Right ventricle myocardium inferior (tissue), 1 donor: Measurements from ENCODE around the gene CDYL2. TPM values are rescaled to one million over a fixed set of nuclear protein-coding genes. Genes with fewer than 3 reads are reported as not detected.
"Not testable (repeated sequence)": the region's sequence is repeated elsewhere in the genome, so short reads cannot be mapped to it uniquely, and the experiment has no call there.

Experiments used
- ATAC-seq: fragments of 200-7000 bp; cut with Tn5 transposase; one replicate; pipeline ENCODE4 v1.9.1; 2020; ENCODE audit warnings: mild to moderate bottlenecking, moderate library complexity
- DNase-seq: peaks from one replicate; pipeline ENCODE4 v3.0.0; 2021; ENCODE audit errors: missing footprints
- intact Hi-C: fragments of 100-400 bp; cut with DNase I; formaldehyde crosslinking; loops from one replicate; pipeline ENCODE4 v1.11.0; 2022
- total RNA-seq: library from RNA; stranded (reverse); fragmentation: NEBNext Ultra II Directional; extraction: Animal tissue kit (Norgen Biotek cat#: 25700); gene quantifications from one replicate; pipeline ENCODE4 v1.2.1, GENCODE V29; 2021
- donor health status: DM: no; HTN: yes; CAD: no; lungs with severe emphysema.

The CDYL2 gene
- total RNA-seq, 1 donor from 2014 or later = 4.2 TPM

GRCh38 chr16:80815278-80815677 lies 10.9 kb upstream of the CDYL2 start:
- intact Hi-C loops, DNase-seq, ATAC-seq: not testable (repeated sequence)

- no peak for ATAC-seq
- intact Hi-C loops = no loop called here
- no peak for DNase-seq
These were observed 8.2 kb upstream of the CDYL2 start for GRCh38 chr16:80812593-80812992.

GRCh38 chr16:80809366-80809765 lies 5.0 kb upstream of the CDYL2 start:
- ATAC-seq (no peak), DNase-seq (no peak)
- intact Hi-C loops = no loop called here

GRCh38 chr16:80807906-80808305 lies 3.5 kb upstream of the CDYL2 start:
- ATAC-seq (no peak), DNase-seq (no peak)
- intact Hi-C loops = no loop called here

GRCh38 chr16:80806927-80807340 lies 2.5 kb upstream of the CDYL2 start:
- intact Hi-C loops = no loop called here
- DNase-seq (no peak), ATAC-seq (no peak)

- intact Hi-C loops = no loop called here
- ATAC-seq (no peak), DNase-seq (no peak)
These were observed 1.9 kb upstream of the CDYL2 start for GRCh38 chr16:80806289-80806688.

- peak; percentile 79 for DNase-seq
- intact Hi-C loops = no loop called here
These were observed 307 bp downstream of the CDYL2 start for GRCh38 chr16:80804056-80804525.

GRCh38 chr16:80803339-80804055 lies 901 bp downstream of the CDYL2 start:
- DNase-seq = peak; percentile 65
- intact Hi-C loops = no loop called here
- ATAC-seq = no peak

More at GRCh38 chr16:80804056-80804525, 307 bp downstream of the CDYL2 start:
- ATAC-seq = no peak

GRCh38 chr16:80802902-80803301 lies 1.5 kb downstream of the CDYL2 start:
- DNase-seq = no peak
- intact Hi-C loops = no loop called here
- no peak for ATAC-seq

GRCh38 chr16:80802138-80802537 lies 2.3 kb downstream of the CDYL2 start:
- intact Hi-C loops = no loop called here

GRCh38 chr16:80794071-80794470 lies 10.3 kb downstream of the CDYL2 start:
- DNase-seq = no peak
- intact Hi-C loops = loop anchor here (10.0 kb wide), 1 partner anchor 59 kb away; no protein-coding TSS in a partner anchor
- no peak for ATAC-seq

More at GRCh38 chr16:80802138-80802537, 2.3 kb downstream of the CDYL2 start:
- no peak for ATAC-seq
- no peak for DNase-seq

GRCh38 chr16:80792031-80792430 lies 12.4 kb downstream of the CDYL2 start:
- DNase-seq (no peak), ATAC-seq (no peak)
- intact Hi-C loops = loop anchor here (10.0 kb wide), 1 partner anchor 57 kb away; no protein-coding TSS in a partner anchor

GRCh38 chr16:80791411-80791810 lies 13.0 kb downstream of the CDYL2 start:
- intact Hi-C loops = loop anchor here (10.0 kb wide), 1 partner anchor 57 kb away; no protein-coding TSS in a partner anchor
- ATAC-seq (no peak), DNase-seq (no peak)

GRCh38 chr16:80790751-80791150 lies 13.6 kb downstream of the CDYL2 start:
- intact Hi-C loops = loop anchor here (10.0 kb wide), 1 partner anchor 56 kb away; no protein-coding TSS in a partner anchor
- DNase-seq (no peak), ATAC-seq (no peak)

- DNase-seq (no peak), ATAC-seq (no peak)
- intact Hi-C loops = no loop called here
These were observed 16.4 kb downstream of the CDYL2 start for GRCh38 chr16:80788027-80788426.

GRCh38 chr16:80786561-80786960 lies 17.8 kb downstream of the CDYL2 start:
- ATAC-seq, intact Hi-C loops, DNase-seq: not testable (repeated sequence)

GRCh38 chr16:80784951-80785350 lies 19.4 kb downstream of the CDYL2 start:
- DNase-seq = no peak
- no peak for ATAC-seq
- intact Hi-C loops = no loop called here

- ATAC-seq = no peak
- intact Hi-C loops = no loop called here
These were observed 25.7 kb downstream of the CDYL2 start for GRCh38 chr16:80778703-80779102.

GRCh38 chr16:80776856-80777255 lies 27.5 kb downstream of the CDYL2 start:
- intact Hi-C loops = no loop called here
- no peak for ATAC-seq
- DNase-seq = no peak

More at GRCh38 chr16:80778703-80779102, 25.7 kb downstream of the CDYL2 start:
- no peak for DNase-seq

- intact Hi-C loops = no loop called here
- ATAC-seq (no peak), DNase-seq (no peak)
These were observed 28.9 kb downstream of the CDYL2 start for GRCh38 chr16:80775450-80775849.
